ENCODE results near the gene PTCH2. TPM values are rescaled to one million over a fixed set of nuclear protein-coding genes. Genes with fewer than 3 reads are reported as not detected.

PTCH2 gene
- total RNA-seq, 1 donor from 2014 or later = 1.3 TPM

- H3K27ac Mint-ChIP-seq (ENCODE audit: unreplicated experiment) = no peak overlapping the region
- H3K4me1 Mint-ChIP-seq (ENCODE audit: low read depth) = peaks cover 23% of the 10 kb centered on the region
- no peaks in the 10 kb centered on the region for H3K27me3 Mint-ChIP-seq (ENCODE audit: low read depth)
- peaks cover 11% of the 10 kb centered on the region for H3K36me3 Mint-ChIP-seq (ENCODE audit: low read depth)
- no peaks in the 10 kb centered on the region for H3K9me3 Mint-ChIP-seq (ENCODE audit: low read depth)
- peak; percentile 27 for DNase-seq (ENCODE audit: low spot score)
- H3K4me3 Mint-ChIP-seq (ENCODE audit: unreplicated experiment) = peak overlapping the region; percentile 37
- TF ChIP-seq CTCF (IDR thresholded peaks at IDR 0.05) = no peak
Measured at GRCh38 chr1:44783697-44784093, 59.4 kb downstream of the PTCH2 start.

DNA sequence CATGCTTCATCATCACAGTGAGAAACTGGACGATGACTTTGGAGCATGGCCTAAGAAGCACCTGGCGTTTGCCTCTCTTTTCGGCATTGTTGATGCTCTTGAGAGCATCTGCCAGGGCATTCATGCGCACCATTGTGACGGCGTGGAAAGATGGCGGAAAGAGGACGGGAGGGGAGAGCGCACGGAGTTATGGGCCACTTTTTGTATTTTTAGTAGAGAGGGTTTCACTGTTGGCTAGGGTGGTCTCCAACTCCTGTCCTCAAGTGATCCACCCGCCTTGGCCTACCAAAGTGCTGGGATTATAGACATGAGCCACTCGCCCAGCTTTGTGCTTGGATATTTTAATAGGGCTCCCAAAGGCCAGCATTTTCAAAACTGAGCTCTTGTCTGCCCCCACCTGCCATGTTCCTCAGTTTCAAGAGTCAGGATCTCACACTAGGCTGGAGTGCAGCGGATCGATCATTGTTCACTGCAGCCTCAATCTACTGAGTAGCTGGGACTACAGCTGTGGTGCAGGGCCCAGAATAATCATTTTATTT is 62.4 kb downstream of the PTCH2 start:
- Mint-ChIP-seq H3K27me3 (ENCODE audit: low read depth) (no peaks in the 10 kb centered on the region), H3K4me1 (ENCODE audit: low read depth) (peaks cover 42% of the 10 kb centered on the region), H3K4me3 (ENCODE audit: unreplicated experiment) (no peak overlapping the region), H3K9me3 (ENCODE audit: low read depth) (no peaks in the 10 kb centered on the region), H3K27ac (ENCODE audit: unreplicated experiment) (no peak overlapping the region), H3K36me3 (ENCODE audit: low read depth) (peaks cover 24% of the 10 kb centered on the region)
- no peak for TF ChIP-seq CTCF (IDR thresholded peaks at IDR 0.05)
- DNase-seq (ENCODE audit: low spot score) = peak; percentile 28

DNA sequence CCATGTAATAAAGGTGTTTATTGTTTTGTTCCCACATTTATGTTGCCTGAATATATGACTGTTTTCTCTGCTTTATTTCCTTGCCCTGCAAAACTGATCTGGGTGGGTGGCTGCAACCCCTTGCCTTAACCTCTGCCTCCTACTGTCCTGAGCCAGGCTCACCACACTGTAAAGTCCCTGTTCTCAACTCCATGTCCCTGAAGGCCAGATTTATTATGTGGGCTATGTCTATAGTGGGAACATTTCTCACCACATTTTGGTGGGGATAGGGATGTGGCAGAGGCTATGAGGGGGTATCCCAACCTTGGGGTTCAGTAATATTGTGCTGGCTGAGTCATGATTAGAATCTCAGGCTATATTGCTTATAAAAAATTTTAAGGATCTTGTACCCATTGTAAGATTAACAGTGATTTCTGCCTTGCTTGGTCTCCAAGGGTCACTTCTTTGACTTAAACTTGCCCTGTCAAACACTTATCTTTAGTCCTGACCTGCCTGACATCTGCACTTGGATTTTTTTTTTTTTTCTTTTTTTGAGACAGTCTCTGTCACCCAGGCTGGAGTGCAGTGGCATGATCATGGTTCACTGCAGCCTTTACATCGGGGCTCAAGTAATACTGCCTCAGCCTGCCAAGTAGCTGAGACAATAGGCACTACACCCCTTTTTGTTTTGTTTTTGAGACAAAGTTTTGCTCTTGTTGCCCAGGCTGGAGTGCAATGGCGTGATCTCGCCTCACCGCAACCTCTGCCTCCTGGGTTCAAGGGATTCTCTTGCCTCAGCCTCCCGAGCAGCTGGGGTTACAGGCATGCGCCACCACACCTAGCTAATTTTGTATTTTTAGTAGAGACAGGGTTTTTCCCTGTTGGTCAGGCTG is 64.1 kb downstream of the PTCH2 start:
- peaks cover 26% of the 10 kb centered on the region for H3K36me3 Mint-ChIP-seq (ENCODE audit: low read depth)
- H3K27me3 Mint-ChIP-seq (ENCODE audit: low read depth) = no peaks in the 10 kb centered on the region
- peaks cover 42% of the 10 kb centered on the region for H3K4me1 Mint-ChIP-seq (ENCODE audit: low read depth)
- no peak for DNase-seq (ENCODE audit: low spot score)
- H3K27ac Mint-ChIP-seq (ENCODE audit: unreplicated experiment) = peak overlapping the region; percentile 49
- no peaks in the 10 kb centered on the region for H3K9me3 Mint-ChIP-seq (ENCODE audit: low read depth)
- TF ChIP-seq CTCF (IDR thresholded peaks at IDR 0.05) = no peak
- peak overlapping the region; percentile 27 for H3K4me3 Mint-ChIP-seq (ENCODE audit: unreplicated experiment)

GRCh38 chr1:44777969-44778635 is 65.0 kb downstream of the PTCH2 start:
- DNase-seq (ENCODE audit: low spot score) = no peak
- H3K27me3 Mint-ChIP-seq (ENCODE audit: low read depth) = no peaks in the 10 kb centered on the region
- peak overlapping the region; percentile 91 for H3K4me3 Mint-ChIP-seq (ENCODE audit: unreplicated experiment)
- TF ChIP-seq CTCF (IDR thresholded peaks at IDR 0.05) = no peak
- H3K4me1 Mint-ChIP-seq (ENCODE audit: low read depth) = peaks cover 35% of the 10 kb centered on the region
- no peak overlapping the region for H3K27ac Mint-ChIP-seq (ENCODE audit: unreplicated experiment)
- peaks cover 26% of the 10 kb centered on the region for H3K36me3 Mint-ChIP-seq (ENCODE audit: low read depth)
- no peaks in the 10 kb centered on the region for H3K9me3 Mint-ChIP-seq (ENCODE audit: low read depth)

- no peak for TF ChIP-seq CTCF (IDR thresholded peaks at IDR 0.05)
- peaks cover 26% of the 10 kb centered on the region for H3K36me3 Mint-ChIP-seq (ENCODE audit: low read depth)
- H3K4me3 Mint-ChIP-seq (ENCODE audit: unreplicated experiment) = peak overlapping the region; percentile 91
- peak overlapping the region; percentile 50 for H3K27ac Mint-ChIP-seq (ENCODE audit: unreplicated experiment)
- no peaks in the 10 kb centered on the region for H3K9me3 Mint-ChIP-seq (ENCODE audit: low read depth)
- H3K4me1 Mint-ChIP-seq (ENCODE audit: low read depth) = peaks cover 35% of the 10 kb centered on the region
- DNase-seq (ENCODE audit: low spot score) = no peak
- no peaks in the 10 kb centered on the region for H3K27me3 Mint-ChIP-seq (ENCODE audit: low read depth)
Measured at GRCh38 chr1:44777547-44777946, 65.5 kb downstream of the PTCH2 start.
